IPS-20b (cell line): ENCODE measurements around the gene TCAIM.

Source experiments
- H3K27ac ChIP-seq: one replicate; pipeline ENCODE4 v1.5.1; 2013; ENCODE audit warnings: low read length
- H3K27me3 ChIP-seq: 2 replicates; pipeline ENCODE4 v1.6.1; 2013; ENCODE audit warnings: mild to moderate bottlenecking, low read length, inconsistent platforms; ENCODE audit not compliant: insufficient read depth
- H3K36me3 ChIP-seq: 2 replicates; pipeline ENCODE4 v1.6.1; 2013; ENCODE audit warnings: low read depth, mild to moderate bottlenecking, inconsistent platforms, low read length, moderate library complexity; ENCODE audit not compliant: insufficient read depth
- H3K4me1 ChIP-seq: 2 replicates; pipeline ENCODE4 v1.6.1; 2013; ENCODE audit warnings: mild to moderate bottlenecking, control low read depth, inconsistent platforms, low read length, moderate library complexity; ENCODE audit not compliant: insufficient read depth
- H3K4me3 ChIP-seq: 2 replicates; pipeline ENCODE4 v1.5.1; 2013; ENCODE audit warnings: mild to moderate bottlenecking, low read length, inconsistent platforms
- H3K9ac ChIP-seq: 2 replicates; pipeline ENCODE4 v1.6.1; 2013; ENCODE audit warnings: low read depth, mild to moderate bottlenecking, inconsistent platforms, low read length, moderate library complexity
- H3K9me3 ChIP-seq: 2 replicates; pipeline ENCODE4 v1.6.1; 2013; ENCODE audit warnings: mild to moderate bottlenecking, low read depth, low read length, inconsistent platforms; ENCODE audit not compliant: insufficient read depth

TCAIM gene

DNA sequence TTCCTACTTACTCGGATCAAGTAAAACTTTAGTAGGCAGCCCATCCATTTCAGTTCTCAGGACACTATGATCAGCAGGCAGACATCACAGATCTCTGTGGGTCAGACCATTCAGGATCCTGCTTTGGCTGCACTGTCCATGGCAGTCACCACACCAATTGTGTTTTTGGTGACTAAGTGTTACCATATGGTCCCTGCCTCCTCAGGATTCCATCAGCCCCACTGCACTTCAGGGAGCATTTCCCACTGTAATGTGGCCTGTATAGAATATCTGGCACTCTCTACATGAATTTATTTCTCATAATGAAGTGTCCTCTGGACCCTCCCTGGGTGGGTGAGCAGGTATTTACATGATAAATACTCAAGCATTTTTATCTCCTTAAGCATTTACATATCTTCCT lies 97.6 kb downstream of the TCAIM start:
- Histone ChIP-seq H3K27ac (no peak overlapping the region), H3K36me3 (peaks cover 2% of the 10 kb centered on the region; the same call in 1 of the 2 replicates), H3K4me3 (no peak overlapping the region), H3K27me3 (no peaks in the 10 kb centered on the region), H3K4me1 (no peaks in the 10 kb centered on the region), H3K9me3 (no peaks in the 10 kb centered on the region), H3K9ac (no peak overlapping the region)

DNA sequence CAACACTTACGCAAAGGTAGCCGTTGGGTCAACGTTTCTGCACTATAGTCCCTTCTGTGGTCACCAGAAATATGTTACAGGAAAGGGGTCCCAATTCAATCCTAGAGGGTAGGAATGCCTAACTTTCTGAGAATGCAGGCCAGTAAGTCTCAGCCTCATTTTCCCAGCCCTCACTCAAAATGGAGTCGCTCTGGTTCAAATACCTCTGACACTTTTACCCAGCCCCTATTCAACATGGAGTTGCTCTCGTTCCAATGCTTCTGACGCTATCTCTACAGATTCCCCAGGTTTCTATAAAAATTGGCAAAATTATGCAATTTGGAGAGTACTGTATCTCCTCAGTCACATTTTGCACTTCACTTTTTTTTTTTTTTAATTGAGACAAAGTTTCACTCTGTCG lies 99.2 kb downstream of the TCAIM start:
- H3K27ac ChIP-seq: no peak overlapping the region
- no peak overlapping the region for H3K9ac ChIP-seq
- no peaks in the 10 kb centered on the region for H3K27me3 ChIP-seq
- no peaks in the 10 kb centered on the region for H3K4me1 ChIP-seq
- H3K9me3 ChIP-seq: no peaks in the 10 kb centered on the region
- no peak overlapping the region for H3K4me3 ChIP-seq
- H3K36me3 ChIP-seq: peaks cover 18% of the 10 kb centered on the region; the same call in 1 of the 2 replicates

DNA sequence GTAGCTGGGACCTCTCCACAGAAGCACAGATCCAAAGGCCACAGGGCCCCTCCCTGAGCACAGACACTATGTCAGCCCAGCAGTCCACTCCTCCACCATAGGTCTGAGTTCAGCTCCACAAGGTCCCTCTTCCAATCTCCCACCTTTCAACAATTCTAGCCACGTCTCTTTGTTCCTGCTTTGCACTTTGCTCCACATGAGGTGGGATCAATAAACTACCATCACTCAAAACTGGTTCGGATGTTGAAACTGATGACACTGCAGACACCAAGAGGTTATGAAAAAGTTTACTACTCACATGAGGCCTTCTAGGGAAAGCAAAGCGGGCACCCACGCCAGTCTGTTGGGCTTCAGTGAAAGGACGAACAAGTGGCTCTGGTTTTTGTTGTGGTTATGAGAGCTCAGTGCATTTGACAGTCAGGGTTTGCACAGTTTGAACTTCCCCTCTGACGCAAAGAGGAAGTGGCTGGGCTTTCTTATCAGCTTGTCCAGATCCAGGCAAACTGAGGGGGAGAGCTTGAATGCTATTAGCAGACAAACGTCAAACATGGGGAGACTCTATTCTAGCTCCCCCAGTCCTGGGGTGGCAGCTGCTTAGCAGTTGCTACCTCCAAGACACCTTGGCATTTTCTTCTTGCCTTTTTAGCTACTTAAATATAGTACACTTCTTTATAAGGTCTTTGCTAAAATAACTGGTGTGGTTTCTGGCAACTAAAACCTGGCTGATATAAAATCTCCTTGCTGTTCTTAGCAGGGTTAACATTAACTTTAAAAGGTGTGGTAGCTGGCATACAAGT lies 101.1 kb downstream of the TCAIM start:
- Histone ChIP-seq H3K9me3 (no peaks in the 10 kb centered on the region), H3K27ac (no peak overlapping the region), H3K4me1 (no peaks in the 10 kb centered on the region), H3K36me3 (peaks cover 27% of the 10 kb centered on the region; the same call in 1 of the 2 replicates), H3K9ac (no peak overlapping the region), H3K4me3 (no peak overlapping the region), H3K27me3 (no peaks in the 10 kb centered on the region)

GRCh38 chr3:44442596-44443309 lies 104.2 kb downstream of the TCAIM start:
- 0 out of 2 replicates have a peak, but pooled peaks cover 3% of the 10 kb centered on the region for H3K9me3 ChIP-seq
- H3K36me3 ChIP-seq: peaks cover 57% of the 10 kb centered on the region
- H3K27me3 ChIP-seq: no peaks in the 10 kb centered on the region
- H3K4me3 ChIP-seq: no peak overlapping the region
- H3K9ac ChIP-seq: no peak overlapping the region
- no peak overlapping the region for H3K27ac ChIP-seq
- no peaks in the 10 kb centered on the region for H3K4me1 ChIP-seq

GRCh38 chr3:44444437-44444836 lies 105.9 kb downstream of the TCAIM start:
- H3K9ac ChIP-seq: no peak overlapping the region
- H3K4me3 ChIP-seq: no peak overlapping the region
- H3K36me3 ChIP-seq: peaks cover 74% of the 10 kb centered on the region
- H3K27ac ChIP-seq: no peak overlapping the region
- H3K27me3 ChIP-seq: no peaks in the 10 kb centered on the region
- H3K4me1 ChIP-seq: no peaks in the 10 kb centered on the region
- 0 out of 2 replicates have a peak, but pooled peaks cover 3% of the 10 kb centered on the region for H3K9me3 ChIP-seq

- no peak overlapping the region for H3K4me3 ChIP-seq
- peaks cover 80% of the 10 kb centered on the region for H3K36me3 ChIP-seq
- H3K27ac ChIP-seq: no peak overlapping the region
- 0 out of 2 replicates have a peak, but pooled peaks cover 3% of the 10 kb centered on the region for H3K9me3 ChIP-seq
- no peaks in the 10 kb centered on the region for H3K27me3 ChIP-seq
- H3K4me1 ChIP-seq: no peaks in the 10 kb centered on the region
- H3K9ac ChIP-seq: no peak overlapping the region
Measured at GRCh38 chr3:44444896-44445691, 106.5 kb downstream of the TCAIM start.

GRCh38 chr3:44445786-44446185 lies 107.2 kb downstream of the TCAIM start:
- no peak overlapping the region for H3K4me3 ChIP-seq

DNA sequence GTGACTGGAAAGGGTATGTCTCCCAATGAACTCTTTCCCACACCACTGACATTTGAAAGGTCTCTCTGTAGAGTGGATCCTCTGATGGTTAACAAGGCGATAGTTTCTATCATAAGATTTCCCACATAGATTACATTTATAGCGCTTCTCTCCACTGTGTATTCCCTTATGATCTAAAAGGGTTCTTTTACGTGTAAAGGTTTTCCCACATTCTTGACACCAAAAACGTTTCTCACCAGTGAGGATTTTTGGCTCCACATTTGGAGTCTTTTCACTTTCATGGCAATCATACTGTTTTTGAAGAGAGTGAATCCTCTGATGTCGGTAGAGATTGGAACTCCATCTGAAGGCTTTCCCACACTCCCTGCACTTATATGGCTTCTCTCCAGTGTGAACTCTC lies 108.4 kb downstream of the TCAIM start:
- Histone ChIP-seq H3K27ac (no peak overlapping the region), H3K4me3 (no peak overlapping the region), H3K27me3 (no peaks in the 10 kb centered on the region), H3K4me1 (no peaks in the 10 kb centered on the region), H3K36me3 (peaks cover 90% of the 10 kb centered on the region), H3K9ac (no peak overlapping the region), H3K9me3 (0 out of 2 replicates have a peak, but pooled peaks cover 3% of the 10 kb centered on the region)

More at GRCh38 chr3:44445786-44446185, 107.2 kb downstream of the TCAIM start:
- H3K27me3 ChIP-seq: no peaks in the 10 kb centered on the region
- 0 out of 2 replicates have a peak, but pooled peaks cover 3% of the 10 kb centered on the region for H3K9me3 ChIP-seq
- H3K36me3 ChIP-seq: peaks cover 87% of the 10 kb centered on the region
- no peak overlapping the region for H3K27ac ChIP-seq
- no peak overlapping the region for H3K9ac ChIP-seq
- no peaks in the 10 kb centered on the region for H3K4me1 ChIP-seq

- no peaks in the 10 kb centered on the region for H3K27me3 ChIP-seq
- no peak overlapping the region for H3K27ac ChIP-seq
- peaks cover 90% of the 10 kb centered on the region for H3K36me3 ChIP-seq
- H3K9me3 ChIP-seq: 0 out of 2 replicates have a peak, but pooled peaks cover 3% of the 10 kb centered on the region
- no peak overlapping the region for H3K4me3 ChIP-seq
- H3K9ac ChIP-seq: no peak overlapping the region
- no peaks in the 10 kb centered on the region for H3K4me1 ChIP-seq
Measured at GRCh38 chr3:44451441-44451840, 112.9 kb downstream of the TCAIM start.

- Histone ChIP-seq H3K9me3 (no peaks in the 10 kb centered on the region), H3K4me3 (no peak overlapping the region), H3K4me1 (no peaks in the 10 kb centered on the region), H3K36me3 (peaks cover 78% of the 10 kb centered on the region), H3K27ac (no peak overlapping the region), H3K9ac (no peak overlapping the region), H3K27me3 (no peaks in the 10 kb centered on the region)
Measured at GRCh38 chr3:44454258-44454657, 115.7 kb downstream of the TCAIM start.

GRCh38 chr3:44455318-44455717 lies 116.8 kb downstream of the TCAIM start:
- Histone ChIP-seq H3K36me3 (peaks cover 72% of the 10 kb centered on the region), H3K27me3 (no peaks in the 10 kb centered on the region), H3K27ac (no peak overlapping the region), H3K9me3 (no peaks in the 10 kb centered on the region), H3K4me3 (no peak overlapping the region), H3K9ac (no peak overlapping the region), H3K4me1 (no peaks in the 10 kb centered on the region)
